Measurements from ENCODE around the gene REST.
"Not testable (repeated sequence)": the region's sequence is repeated elsewhere in the genome, so short reads cannot be mapped to it uniquely, and the experiment has no call there.

The REST gene

DNA sequence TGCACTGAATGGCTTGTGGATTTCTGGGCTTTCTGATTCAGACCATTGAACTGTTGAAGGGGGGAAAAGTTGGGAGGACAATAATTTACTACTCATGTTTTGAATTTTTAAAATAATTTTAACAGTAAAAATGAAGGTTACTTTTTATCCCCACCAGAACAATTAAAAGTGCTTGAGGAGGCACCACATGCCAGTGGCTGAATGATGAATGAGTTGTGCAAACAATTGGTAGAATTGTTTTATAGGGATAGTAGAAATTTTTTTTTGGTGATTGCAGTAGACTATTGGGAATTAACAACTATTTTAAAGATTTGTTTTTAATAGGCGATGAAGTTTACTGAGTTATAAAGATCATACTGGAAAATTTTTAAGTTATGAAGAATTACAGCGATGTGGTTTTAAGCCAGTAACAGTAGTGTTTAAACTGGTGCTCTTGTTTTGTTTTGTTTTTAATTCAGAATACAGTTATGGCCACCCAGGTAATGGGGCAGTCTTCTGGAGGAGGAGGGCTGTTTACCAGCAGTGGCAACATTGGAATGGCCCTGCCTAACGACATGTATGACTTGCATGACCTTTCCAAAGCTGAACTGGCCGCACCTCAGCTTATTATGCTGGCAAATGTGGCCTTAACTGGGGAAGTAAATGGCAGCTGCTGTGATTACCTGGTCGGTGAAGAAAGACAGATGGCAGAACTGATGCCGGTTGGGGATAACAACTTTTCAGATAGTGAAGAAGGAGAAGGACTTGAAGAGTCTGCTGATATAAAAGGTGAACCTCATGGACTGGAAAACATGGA lies 2.7 kb downstream of the REST start:
- DNase-seq = no peak

DNA sequence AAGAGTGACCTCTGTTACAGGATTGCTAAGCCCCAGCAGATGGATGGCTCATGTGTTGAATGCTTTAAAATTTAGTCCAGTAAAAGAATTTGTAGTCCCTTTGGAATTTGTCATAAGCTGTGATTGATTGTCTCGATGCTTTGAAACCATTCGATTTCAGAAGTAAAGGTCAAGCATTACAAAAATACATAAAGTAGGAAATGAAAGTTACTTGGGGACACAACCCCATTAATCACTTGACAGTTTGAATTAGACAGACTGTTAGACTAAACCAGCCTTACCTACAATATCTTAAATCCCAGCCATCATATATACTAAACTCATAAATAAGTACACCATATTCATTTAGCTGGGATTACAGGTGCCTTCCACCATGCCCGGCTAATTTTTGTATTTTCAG lies 6.6 kb downstream of the REST start:
- DNase-seq = no peak

DNA sequence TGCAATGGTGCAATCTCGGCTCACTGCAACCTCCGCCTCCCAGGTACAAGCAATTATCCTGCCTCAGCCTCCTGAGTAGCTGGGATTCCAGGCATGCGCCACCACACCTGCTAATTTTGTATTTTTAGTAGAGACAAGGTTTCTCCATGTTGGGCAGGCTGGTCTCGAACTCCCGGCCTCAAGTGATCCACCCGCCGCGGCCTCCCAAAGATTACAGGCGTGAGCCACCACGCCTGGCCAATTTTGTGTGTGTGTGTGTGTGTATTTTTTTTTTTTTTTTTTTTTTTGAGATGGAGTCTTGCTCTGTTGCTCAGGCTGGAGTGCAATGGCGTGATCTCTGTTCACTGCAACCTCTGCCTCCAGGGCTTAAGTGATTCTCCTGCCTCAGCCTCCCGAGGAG lies 7.3 kb downstream of the REST start:
- DNase-seq = not testable (repeated sequence)

DNA sequence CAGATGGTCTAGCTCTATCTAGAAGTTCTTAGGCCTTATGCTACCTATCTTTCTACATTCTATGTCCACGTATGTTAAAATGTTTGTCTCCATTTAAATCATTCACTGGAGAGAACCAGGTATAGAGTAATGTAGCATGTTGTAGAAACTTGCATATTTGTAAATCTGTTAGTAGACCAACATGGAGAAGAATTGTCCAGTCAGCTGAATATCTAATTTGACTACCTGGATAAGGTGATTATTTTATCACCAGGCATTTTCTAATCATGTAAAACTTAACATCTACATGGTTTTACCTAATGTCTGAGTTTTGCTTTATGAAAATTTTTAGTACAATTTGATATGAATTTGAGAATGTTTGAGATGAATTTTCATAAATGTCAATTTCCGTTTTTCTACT lies 19.5 kb downstream of the REST start:
- no peak for DNase-seq

DNA sequence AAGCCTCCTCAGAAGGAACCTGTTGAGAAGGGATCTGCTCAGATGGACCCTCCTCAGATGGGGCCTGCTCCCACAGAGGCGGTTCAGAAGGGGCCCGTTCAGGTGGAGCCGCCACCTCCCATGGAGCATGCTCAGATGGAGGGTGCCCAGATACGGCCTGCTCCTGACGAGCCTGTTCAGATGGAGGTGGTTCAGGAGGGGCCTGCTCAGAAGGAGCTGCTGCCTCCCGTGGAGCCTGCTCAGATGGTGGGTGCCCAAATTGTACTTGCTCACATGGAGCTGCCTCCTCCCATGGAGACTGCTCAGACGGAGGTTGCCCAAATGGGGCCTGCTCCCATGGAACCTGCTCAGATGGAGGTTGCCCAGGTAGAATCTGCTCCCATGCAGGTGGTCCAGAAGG lies 22.9 kb downstream of the REST start:
- no peak for DNase-seq

DNA sequence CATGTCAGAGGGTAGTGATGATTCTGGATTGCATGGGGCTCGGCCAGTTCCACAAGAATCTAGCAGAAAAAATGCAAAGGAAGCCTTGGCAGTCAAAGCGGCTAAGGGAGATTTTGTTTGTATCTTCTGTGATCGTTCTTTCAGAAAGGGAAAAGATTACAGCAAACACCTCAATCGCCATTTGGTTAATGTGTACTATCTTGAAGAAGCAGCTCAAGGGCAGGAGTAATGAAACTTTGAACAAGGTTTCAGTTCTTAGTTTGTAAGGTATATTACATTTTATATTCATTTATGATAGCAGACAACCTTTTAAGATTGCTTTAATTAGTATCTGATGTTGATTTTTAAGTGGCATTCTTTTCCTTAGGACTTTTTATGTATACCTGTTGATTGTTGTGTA lies 24.2 kb downstream of the REST start:
- no peak for DNase-seq

DNA sequence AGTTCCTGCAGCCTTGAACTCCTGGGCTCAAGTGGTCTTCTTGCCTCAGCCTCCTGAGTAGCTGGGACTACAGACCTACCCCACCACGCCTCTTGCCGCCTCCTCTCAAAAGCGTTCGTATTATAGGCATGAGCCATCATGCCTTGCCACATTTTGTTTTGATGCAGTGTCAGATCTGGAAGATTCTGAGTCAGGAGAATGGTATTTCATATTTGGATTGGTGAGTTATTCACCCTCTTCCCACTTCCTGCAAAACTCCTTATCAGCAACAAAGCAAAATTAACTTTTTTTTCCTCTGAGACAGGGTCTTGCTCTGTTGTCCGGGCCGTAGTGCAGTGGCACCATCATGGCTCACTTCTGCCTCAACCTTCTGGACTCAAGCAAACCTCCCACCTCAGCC lies 29.6 kb downstream of the REST start:
- no peak for DNase-seq

DNA sequence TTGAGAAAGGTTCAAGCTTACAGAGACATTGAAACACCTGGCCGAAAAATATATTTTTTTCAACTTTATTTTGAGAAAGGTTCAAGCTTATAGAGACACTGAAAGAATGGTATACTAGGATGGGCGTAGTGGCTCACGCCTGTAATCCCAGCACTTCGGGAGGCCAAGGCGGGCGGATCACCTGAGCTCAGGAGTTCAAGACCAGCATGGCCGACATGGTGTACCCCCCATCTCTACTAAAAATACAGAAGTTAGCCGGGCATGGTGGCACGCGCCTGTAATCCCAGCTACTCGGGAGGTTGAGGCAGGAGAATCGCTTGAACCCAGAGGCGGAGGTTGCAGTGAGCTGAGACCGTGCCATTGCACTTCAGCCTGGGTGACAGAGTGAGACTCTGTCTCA lies 32.1 kb downstream of the REST start:
- DNase-seq = not testable (repeated sequence)

DNA sequence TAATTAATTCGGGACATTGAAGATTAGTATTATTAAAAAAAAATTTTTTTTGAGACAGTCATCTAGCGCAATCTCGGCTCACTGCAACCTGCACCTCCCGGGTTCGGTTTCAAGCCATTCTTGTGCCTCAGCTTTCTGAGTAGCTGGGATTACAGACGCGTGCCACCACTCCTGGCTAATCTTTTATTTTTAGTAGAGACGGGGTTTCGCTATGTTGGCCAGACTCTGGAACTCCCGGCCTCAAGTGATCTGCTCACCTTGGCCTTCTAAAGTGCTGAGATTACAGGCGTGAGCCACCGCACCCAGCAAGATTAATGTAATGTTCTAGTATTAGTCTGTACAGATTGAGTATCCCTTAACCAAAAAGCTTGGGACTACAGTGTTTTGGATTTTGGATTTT lies 32.7 kb downstream of the REST start:
- DNase-seq = no peak

DNA sequence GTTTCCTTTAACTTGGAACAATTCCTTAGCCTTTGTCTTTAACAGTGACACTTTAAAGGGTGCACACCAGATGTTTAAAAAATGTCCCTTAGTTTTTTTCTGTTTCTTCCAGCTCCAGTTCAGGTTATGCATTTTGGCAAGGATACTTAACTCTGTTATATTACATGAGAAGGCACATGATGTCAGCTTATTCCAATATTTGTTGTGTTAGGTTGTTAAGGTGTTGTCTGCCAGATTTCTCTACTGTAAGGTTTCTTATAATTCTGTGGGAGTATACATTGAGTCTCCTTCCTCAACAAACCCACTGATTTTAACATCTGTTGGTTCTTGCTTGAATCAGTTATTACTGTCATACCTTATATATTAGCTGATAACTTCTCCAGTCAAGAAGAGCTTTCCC lies 33.3 kb downstream of the REST start:
- no peak for DNase-seq

DNA sequence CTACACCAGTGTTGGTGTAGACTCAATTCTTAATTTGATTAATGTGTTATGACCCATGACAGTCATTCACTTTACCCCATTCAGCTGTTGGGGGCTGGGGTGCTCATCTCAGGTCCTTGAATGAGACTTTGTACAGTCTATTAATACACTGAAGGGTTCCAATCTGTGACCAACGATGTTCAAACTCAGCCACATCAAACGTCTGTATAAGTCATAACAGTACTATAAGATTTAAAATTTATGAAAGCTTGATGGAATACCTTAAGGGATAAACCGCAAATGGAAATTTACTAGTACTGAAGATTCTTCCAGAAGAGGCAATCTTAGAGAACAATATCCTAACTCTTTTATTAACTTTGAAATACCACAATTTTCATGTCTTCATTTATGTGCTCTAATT lies 33.7 kb downstream of the REST start:
- DNase-seq = no peak

DNA sequence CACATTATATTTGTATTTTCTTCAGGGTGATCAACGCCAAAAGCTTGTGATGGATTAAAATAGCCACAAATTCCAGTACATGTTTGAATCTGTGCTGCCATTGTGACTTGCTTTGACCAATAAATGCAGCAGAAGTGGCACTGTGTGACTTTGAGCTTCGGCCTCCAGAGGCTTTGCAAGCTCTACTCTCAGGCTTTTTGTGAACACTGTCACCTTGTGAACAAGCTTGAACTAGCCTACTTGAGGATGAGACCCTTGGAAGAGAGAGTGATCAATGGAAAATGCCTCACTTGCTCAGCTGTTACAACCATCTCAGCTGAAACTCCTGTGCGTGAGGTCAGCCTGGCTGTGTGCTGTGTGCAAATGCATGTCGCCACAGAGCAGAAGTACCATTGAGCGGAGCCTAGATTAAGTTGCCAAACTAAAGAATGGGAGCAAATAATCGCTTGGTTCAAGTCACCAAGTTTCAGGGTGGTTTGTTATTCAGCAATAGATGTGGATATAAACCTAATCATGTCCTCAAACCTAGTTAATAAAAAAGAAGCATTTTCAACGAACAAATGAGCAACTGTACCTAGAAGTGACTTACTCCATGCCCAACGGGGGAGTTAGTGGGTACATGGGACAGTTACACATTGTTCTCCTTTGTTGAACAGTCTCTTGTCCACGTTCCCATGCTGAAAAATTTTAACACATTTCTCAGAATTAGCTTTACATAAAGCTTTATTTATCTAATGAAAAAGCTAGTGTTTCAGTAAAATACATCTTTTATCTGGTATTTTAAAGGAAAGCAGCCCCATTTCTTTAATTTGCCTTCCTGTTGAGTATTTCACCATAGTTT lies 46.2 kb downstream of the REST start:
- DNase-seq = no peak

DNA sequence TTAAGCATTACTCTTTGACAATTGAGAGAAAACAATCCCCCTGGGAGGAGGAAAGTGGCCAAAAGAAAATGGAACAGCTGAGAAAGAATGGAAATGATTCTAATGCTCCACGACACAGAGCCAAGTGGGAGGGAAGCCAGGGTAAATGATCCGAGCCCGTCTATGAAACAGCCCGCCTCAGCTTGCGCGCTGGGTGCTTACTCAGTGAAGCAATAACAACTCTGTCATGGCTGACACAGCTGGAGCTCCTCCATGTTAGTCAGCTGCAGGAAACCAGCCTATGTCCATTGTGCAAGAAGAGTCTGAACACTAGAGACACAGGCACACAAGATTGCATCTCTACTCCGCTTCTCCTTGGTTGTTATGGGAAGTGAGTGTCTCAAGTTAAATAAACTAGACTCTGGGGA lies 50.4 kb downstream of the REST start:
- peak; percentile 41 to 69 for DNase-seq

DNA sequence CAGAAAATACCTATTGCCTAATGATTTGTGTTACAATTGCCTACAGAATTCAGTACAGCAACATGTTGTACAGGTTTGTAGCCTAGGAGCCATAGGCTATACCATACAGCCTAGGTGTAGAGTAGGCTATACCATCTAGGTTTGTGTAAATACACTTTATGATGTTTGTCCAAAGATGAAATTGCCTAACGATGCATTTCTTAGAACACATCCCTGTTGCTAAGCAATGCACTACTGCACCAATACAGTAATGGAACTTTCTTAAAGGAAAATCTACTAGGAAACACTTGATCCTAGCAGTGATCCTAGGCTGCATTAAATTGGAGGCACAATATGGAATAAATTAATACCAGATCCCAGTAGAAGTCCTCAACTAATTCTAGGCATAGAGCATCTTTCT lies 51.4 kb downstream of the REST start:
- no peak for DNase-seq

DNA sequence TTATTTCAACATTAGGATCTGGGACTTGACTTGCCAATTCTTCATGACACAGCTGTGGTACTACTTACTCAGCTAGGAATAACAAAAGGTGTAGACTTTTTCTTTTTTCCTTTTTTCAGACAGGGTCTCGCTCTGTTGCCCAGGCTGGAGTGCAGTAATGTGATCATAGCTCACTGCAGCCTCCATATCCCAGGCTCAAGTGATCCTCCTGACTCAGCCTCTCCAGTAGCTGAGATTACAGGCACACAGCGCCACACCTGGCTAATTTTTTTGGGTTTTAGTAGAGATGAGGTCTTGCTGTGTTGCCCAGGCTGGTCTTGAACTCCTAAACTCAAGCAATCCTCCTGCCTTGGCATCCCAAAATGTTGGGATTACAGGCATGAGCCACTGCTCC lies 53.4 kb downstream of the REST start:
- DNase-seq = no peak

DNA sequence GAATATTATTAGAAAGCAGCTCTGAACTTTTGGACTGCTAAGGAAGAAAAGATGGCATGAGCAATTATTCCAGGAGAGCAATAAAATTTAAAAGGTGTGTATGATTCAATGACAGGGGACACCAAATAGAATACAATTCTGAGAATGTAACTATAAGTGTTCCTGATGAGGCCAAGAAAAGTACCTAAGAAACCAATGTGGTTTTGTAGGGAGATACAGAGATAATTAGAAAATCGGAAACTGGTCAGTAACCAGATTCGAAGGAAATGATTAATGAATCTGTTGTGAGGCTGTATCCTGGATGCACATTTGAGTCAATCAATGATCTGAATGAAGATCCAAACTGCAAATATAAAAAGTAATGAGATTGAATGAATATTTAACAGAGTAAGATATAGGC lies 63.7 kb downstream of the REST start:
- DNase-seq = no peak

DNA sequence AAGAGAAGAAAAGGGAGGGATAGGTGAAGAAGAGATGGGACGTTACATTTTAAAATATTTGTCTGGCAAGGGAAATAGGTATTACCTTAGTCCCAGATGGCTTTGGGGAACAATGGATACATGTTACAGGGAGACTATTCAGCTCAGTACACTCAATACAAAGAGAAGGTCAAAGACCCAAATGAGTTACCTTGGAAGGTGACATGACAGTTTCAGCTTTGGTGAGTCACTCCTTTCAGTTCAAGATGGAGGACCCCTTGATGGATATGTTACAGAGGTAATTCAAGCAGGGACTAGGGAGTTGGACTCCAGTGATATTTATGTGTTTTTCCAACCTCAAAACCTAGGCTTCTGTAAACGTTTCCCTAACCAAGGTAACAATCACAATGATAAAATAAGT lies 64.7 kb downstream of the REST start:
- no peak for DNase-seq

DNA sequence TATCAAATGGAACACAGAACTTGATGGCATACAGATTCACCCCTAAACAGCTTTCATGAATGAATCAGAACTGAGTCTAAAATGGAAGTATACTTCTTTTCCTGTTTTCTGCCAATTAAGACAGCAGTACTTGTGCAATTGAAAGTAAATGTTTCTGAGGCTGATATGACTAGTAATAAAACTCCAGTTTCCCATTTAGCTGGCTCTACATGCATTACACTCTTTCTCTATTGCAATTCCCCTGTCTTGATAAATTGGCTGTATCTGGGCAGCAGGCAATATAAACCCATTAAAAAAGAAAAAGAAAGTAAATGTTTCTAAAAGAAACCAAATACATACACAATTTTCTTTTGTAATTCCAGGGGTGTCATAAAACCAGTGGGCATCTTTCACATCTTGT lies 65.1 kb downstream of the REST start:
- DNase-seq = no peak

DNA sequence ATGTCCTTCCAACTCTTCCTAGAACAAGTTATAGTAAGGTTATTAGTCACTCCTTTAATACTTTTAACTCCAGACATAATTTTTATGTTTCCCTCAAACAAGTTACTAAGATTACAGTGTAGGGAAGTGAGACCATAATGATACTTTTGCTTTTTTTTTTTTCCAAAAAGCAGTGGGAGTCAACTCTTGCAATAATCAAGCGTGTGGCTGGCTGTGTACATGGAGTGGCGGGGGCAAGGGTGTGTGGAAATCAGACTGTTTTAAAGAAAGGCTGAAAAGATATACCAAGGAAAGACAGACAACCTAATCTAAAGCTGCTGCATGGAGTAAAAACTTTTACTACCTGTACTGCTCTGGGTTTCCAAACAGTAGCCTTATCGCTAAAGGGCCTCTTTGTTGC lies 65.6 kb downstream of the REST start:
- DNase-seq = no peak

DNA sequence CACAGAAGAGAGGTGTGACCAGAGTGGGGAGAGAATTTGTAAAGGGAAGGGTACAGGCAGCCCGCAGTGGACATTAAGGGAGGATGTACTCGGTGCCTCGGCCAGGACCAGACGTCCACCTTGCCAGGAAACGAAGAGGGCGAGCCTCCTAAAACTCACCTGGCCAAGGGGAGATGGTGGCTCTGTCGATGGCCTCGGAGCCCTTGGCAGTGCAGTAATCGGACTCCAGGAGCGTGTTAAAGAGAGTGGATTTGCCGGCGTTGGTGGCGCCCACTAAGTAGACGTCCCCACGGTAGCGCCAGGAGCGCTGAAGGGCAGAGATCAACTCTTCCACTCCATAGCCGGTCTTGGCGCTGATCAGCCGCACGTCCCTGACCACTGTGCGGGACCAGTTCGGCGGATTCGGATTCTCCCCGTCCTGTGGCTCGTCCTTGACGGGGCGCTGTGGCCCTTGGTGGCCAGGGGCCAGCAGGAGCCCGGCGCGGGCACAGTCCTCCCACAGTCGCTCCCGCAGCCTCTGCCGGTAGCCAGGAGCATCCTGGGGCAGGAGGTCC lies 68.7 kb downstream of the REST start:
- peak in 1 of 2 experiments; percentile 2 for DNase-seq

DNA sequence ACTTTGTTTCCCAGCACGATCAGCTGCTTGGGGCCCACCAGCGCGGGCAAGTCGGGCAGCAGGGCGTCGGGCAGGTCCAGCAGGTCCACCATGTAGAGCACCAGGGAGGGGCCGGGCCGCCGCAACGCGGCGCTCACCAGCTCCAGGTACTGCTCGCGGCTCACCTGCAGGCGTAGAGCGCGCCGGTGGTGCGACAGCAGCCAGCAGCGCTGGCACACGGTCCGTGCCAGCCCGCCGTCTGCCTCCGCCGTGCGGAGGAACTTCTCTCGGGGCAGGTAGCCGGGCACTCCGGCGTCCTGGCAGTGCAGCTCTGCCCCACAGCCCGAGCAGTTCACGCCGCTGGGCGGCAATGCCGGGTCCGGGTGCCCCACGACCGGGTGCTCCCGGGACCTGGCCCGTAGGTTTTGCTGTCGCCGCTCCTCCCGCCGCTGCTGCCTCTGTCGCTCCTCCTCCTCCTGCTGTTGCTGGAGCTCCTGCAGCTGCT lies 69.2 kb downstream of the REST start:
- DNase-seq = peak; percentile 21 to 66

DNA sequence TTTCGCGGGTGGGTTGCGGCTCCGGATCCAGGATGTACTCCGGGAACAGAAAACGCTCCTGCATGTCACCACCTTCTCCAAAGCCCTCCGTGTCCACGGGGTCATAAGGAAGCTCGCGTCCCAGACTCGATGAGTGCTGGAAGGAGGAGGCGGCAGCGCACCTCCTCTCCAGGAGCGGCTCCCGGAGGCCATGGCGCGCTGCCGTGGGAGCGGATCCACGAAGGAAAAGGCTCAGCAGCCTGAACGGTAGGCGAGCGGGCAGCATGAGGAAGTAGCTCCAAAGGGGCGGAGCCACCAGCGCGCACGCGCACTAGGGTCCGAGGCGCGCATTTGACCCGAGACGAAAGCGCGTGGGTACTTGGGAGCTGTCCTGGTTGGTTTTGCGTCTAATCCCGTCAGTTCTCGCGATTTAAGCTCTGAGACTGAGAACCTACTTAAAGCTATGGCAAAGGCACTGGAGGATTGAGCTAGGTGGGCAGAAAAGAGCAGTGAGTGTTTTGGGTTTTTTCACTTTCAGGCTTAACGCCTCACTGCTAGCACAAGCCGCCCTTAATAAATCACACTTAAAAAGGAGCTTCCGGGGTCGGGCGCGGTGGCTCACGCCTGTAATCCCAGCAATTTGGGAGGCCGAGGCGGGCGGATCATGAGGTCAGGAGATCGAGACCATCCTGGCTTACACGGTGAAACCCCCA lies 69.8 kb downstream of the REST start, which contains the start of gene NOA1:
NOA1 (minus strand) TSS at position 286 of the 692 bp plus-strand sequence; CDS start at position 265, 21 bp downstream.
- DNase-seq = peak; percentile 99

DNA sequence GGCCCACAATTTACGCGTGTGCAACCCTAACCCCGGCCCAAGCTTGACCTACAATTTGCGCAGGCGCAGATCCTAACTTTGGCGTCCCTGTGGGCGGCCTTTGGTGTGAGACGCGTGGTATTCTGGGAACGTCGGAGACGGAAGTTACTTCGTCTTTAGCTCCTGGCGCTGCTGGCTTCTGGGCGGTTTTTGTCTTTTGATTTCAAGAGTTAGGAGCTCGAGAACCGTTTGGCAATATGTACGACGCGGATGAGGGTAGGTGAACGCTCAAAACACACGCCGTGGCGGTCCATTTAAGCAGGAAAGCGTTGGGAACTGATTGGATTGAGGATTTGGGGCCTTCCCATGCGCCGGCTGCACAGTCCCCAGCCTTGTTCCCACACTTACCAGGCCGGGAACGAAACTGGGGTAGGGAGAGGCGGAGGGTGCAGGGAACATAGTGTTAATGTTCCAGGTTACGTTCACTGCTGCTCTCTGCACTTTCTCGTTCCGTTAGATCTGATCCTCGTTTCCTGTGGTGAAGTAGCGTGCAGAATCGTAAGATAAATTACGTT lies 71.1 kb downstream of the REST start, which contains the start of gene POLR2B:
POLR2B (plus strand) TSS at position 147 of the 554 bp plus-strand sequence; CDS start at position 237, 90 bp downstream.
- peak; percentile 97 for DNase-seq

All from SHP77 (cell line).